WERI-Rb-1 (cell line): ENCODE measurements around the gene PEX5L.

Source experiments
- DNase-seq: peaks from one replicate; pipeline ENCODE4 v3.0.0-alpha.2; 2020
- H3K27ac ChIP-seq: fragments of 250-450 bp; sonication (Bioruptor Pico); 2 replicates; pipeline ENCODE4 v1.5.1; 2020; ENCODE audit warnings: mild to moderate bottlenecking, moderate library complexity
- H3K27me3 ChIP-seq: fragments of 250-450 bp; sonication (Bioruptor Pico); 2 replicates; pipeline ENCODE4 v1.5.1; 2021; ENCODE audit warnings: mild to moderate bottlenecking, low read depth, moderate library complexity; ENCODE audit not compliant: insufficient read depth, severe bottlenecking
- H3K36me3 ChIP-seq: fragments of 250-450 bp; sonication (Bioruptor Pico); 2 replicates; pipeline ENCODE4 v1.5.1; 2020; ENCODE audit warnings: mild to moderate bottlenecking, moderate library complexity
- H3K4me3 ChIP-seq: 2 replicates; pipeline ENCODE4 v1.5.1; 2011; ENCODE audit warnings: low read depth, mild to moderate bottlenecking, control low read depth, low read length
- H3K9me3 ChIP-seq: fragments of 250-450 bp; sonication (Bioruptor Pico); 2 replicates; pipeline ENCODE4 v1.5.1; 2021; ENCODE audit warnings: mild to moderate bottlenecking, moderate library complexity; ENCODE audit not compliant: severe bottlenecking
- CTCF ChIP-seq: IDR thresholded peaks from 2 replicates; pipeline ENCODE4 v1.5.1; 2011; ENCODE audit warnings: low read depth, mild to moderate bottlenecking, control low read depth, inconsistent platforms, low read length

PEX5L gene

GRCh38 chr3:179840985-179841384 lies 195.8 kb downstream of the PEX5L start:
- Histone ChIP-seq H3K27ac (no peak overlapping the region), H3K36me3 (no peaks in the 10 kb centered on the region), H3K4me3 (no peak overlapping the region), H3K27me3 (no peaks in the 10 kb centered on the region), H3K9me3 (no peaks in the 10 kb centered on the region)
- no peak for DNase-seq
- TF ChIP-seq CTCF: no peak

DNA sequence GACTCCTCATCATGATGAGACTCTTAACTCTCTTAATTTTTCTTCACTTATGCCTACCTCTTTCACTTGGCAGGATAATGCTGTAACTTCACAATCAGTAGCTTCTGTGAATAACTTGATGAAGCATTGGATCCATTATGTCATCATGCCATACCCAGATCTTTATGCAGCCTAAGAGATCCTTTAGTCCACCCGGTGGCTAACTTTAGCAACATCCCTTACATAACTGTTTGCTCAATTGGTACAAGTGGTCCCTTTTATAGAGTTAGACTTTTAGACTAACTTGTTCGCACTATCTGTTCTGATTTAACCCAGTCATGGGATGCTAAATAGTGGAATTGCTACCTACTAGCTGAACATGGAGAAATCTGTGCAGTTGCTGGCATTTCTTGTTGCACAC lies 199.4 kb downstream of the PEX5L start:
- no peaks in the 10 kb centered on the region for H3K36me3 ChIP-seq
- no peak overlapping the region for H3K27ac ChIP-seq
- no peaks in the 10 kb centered on the region for H3K9me3 ChIP-seq
- no peak for TF ChIP-seq CTCF
- no peak for DNase-seq
- no peaks in the 10 kb centered on the region for H3K27me3 ChIP-seq
- H3K4me3 ChIP-seq: no peak overlapping the region

GRCh38 chr3:179833294-179833693 lies 203.4 kb downstream of the PEX5L start:
- DNase-seq: no peak
- no peaks in the 10 kb centered on the region for H3K36me3 ChIP-seq
- no peaks in the 10 kb centered on the region for H3K27me3 ChIP-seq
- H3K9me3 ChIP-seq: no peaks in the 10 kb centered on the region
- no peak overlapping the region for H3K27ac ChIP-seq
- no peak overlapping the region for H3K4me3 ChIP-seq
- no peak for TF ChIP-seq CTCF

DNA sequence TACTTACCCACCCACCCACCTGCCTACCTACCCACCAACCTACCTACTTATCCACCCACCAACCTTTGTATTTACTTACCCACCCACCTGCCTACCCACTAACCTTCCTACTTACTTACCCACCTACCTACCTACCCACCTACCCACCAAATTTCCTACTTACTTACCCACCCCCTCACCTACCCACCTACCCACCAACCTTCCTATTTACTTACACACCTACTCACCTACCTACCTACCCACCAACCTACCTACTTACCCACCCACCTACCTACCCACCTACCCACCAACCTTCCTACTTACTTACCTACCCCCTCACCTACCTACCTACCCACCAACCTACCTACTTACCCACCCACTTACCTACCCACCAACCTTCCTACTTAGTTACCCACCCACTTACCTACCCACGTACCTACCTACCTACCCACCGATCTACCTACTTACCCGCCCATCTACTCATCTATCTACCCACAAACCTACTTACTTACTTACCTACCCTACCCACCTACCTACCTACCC lies 204.3 kb downstream of the PEX5L start:
- H3K27ac ChIP-seq: no peak overlapping the region
- H3K36me3 ChIP-seq: no peaks in the 10 kb centered on the region
- H3K27me3 ChIP-seq: no peaks in the 10 kb centered on the region
- TF ChIP-seq CTCF: no peak
- no peak for DNase-seq
- H3K9me3 ChIP-seq: no peaks in the 10 kb centered on the region
- H3K4me3 ChIP-seq: no peak overlapping the region

DNA sequence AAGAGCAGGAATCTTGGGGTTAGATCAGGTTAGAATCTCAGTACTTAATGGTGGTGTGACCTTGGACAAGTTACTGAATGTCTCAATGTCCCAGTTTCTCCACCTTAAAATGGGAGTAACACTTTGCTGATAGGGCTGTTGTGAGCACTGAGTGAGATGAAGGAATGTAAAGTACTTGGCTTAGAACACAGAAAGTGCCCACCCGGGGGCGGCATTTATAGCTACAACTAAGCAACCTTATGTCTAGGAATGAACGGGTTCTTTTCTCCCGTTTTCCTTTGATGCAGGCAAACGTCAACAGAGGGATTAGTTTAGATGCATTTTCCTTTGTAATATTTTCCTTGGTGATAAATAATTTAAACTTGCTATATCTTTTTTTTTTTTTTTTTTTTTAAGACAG lies 207.3 kb downstream of the PEX5L start:
- no peak for TF ChIP-seq CTCF
- H3K36me3 ChIP-seq: no peaks in the 10 kb centered on the region
- no peaks in the 10 kb centered on the region for H3K27me3 ChIP-seq
- H3K27ac ChIP-seq: no peak overlapping the region
- no peak for DNase-seq
- H3K9me3 ChIP-seq: no peaks in the 10 kb centered on the region
- H3K4me3 ChIP-seq: no peak overlapping the region

- TF ChIP-seq CTCF: no peak
- H3K27ac ChIP-seq: no peak overlapping the region
- no peaks in the 10 kb centered on the region for H3K36me3 ChIP-seq
- H3K9me3 ChIP-seq: no peaks in the 10 kb centered on the region
- no peak for DNase-seq
- no peak overlapping the region for H3K4me3 ChIP-seq
- no peaks in the 10 kb centered on the region for H3K27me3 ChIP-seq
These were observed 208.0 kb downstream of the PEX5L start for GRCh38 chr3:179828738-179829137.
